ENCODE results near the gene HOXC5.

HOXC5 gene

DNA sequence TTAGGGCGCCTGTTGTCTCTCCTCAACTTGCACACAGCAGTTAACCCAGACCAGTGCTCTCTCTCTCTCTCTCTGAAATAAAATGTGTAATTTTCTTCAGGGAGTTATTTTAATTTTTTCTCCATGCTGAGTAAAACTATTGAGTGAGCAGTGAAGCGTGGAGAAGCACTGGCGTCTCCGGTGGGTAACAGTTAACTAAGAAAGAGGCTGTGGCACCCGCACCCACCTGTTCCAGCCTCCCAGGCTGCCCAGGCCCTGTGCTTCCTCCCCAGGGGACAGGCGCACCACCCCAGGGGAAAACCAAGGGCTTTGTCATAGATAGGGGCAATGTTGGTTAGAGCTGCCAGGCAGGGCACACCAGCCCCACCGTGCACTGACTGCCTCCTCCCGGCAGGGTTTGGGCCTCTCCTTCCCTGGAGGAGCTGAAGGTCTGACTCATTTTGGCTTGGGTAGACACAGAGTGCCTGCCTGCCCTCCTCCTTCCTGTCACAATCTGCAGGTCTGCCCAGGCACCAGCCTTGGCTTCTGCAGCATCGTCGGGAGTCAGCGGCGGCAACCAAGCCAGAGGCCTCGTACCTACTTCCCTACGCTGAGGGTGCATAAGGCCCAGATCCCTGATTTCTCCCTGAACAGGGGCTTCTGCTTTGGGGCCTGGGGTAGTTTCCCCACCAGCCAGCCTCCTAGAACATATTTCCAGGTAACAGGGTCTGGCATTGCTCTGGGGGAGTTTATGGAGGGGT, 3.9 kb downstream of the HOXC5 start:
- Histone ChIP-seq H3K36me3 (ENCODE audit: control insufficient read depth in 4 of 4, insufficient read depth in 4 of 4, low read length in 3 of 4) (no peaks in the 10 kb centered on the region), H3K27ac (ENCODE audit: insufficient read depth in 1 of 2, low read depth in 1 of 2, low read length in 2 of 2, poor library complexity in 1 of 2, severe bottlenecking in 2 of 2) (no peak overlapping the region), H3K27me3 (replicated peaks in 2 of 5; ENCODE audit: control insufficient read depth in 4 of 5, insufficient read depth in 5 of 5, low read length in 4 of 5) (peaks cover 26 to 100% (median 64%) of the 10 kb centered on the region in 5 experiments), H3K4me1 (ENCODE audit: control extremely low read depth in 1 of 4, control insufficient read depth in 4 of 4, insufficient read depth in 4 of 4, low read length in 3 of 4) (peaks cover 0 to 21% (median 10%) of the 10 kb centered on the region in 4 experiments), H3K4me3 (ENCODE audit: control insufficient read depth in 1 of 7, extremely low read depth in 1 of 7, insufficient read depth in 4 of 7, low read depth in 2 of 7, low read length in 6 of 7) (no peak overlapping the region), H3K9me3 (ENCODE audit: control extremely low read depth in 1 of 5, control insufficient read depth in 4 of 5, insufficient read depth in 2 of 5, low read depth in 1 of 5, low read length in 4 of 5) (peaks cover 0 to 18% (median 2%) of the 10 kb centered on the region in 5 experiments)
- CTCF ChIA-PET: interaction anchor here (0.7 to 7.3 kb wide), 4 partner anchors 30 to 165 kb away, joined by 3 to 90 read pairs (median 30); partner anchors contain the start of gene SMUG1
- POLR2A ChIA-PET: no interaction called here
- no peak for DNase-seq
- 68% methylated on average over 10 of the region's 14 CpGs for WGBS (ENCODE audit: insufficient coverage)

DNA sequence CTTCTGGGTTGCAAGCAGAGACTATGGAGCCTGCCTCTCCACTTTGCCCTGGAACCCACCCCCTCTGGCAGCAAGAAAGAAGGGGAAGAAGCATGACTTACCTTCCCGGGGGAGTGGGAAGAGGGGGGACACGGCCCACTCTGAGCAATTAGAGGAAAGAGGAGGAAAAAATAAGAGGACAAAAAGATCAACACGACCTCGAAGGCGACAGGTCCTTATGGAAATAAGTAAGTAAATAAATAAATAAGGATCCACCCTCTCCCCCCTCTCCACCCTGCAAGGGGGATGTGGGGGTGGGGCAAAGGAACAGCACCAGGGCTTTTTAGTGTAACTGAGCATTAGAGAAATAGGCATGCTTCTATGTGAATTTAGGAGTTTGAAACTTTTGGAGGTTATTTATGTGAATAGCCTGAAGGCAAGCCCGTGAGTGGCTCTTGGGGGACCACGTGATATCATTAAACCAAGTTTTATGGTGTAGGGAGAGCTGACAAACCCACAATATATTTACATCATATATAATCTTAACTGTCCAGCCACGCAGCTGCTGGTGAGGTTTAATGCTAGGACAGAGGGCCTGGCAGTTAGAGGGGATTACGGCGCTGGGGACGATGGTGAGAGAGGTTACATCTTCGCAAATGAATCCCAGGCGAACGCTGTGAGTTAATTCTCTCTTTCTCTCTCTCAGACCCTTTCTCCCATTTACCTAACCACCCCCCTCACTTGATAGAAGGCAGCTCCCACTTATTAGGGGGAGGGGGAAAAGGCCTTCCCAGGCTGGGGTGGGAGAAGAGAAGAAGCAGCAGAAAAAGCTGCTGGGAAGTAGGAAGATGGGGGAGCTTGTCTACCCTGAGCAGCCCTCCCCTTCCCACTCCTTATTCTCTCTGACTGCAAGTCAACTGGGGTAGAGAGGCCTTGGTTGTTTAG, 4.8 kb downstream of the HOXC5 start:
- Histone ChIP-seq H3K4me1 (ENCODE audit: control extremely low read depth in 1 of 4, control insufficient read depth in 4 of 4, insufficient read depth in 4 of 4, low read length in 3 of 4) (peaks cover 0 to 21% (median 10%) of the 10 kb centered on the region in 4 experiments), H3K9me3 (ENCODE audit: control extremely low read depth in 1 of 5, control insufficient read depth in 4 of 5, insufficient read depth in 2 of 5, low read depth in 1 of 5, low read length in 4 of 5) (peaks cover 0 to 13% (median 1%) of the 10 kb centered on the region in 5 experiments), H3K4me3 (ENCODE audit: control insufficient read depth in 1 of 7, extremely low read depth in 1 of 7, insufficient read depth in 4 of 7, low read depth in 2 of 7, low read length in 6 of 7) (no peak overlapping the region), H3K27me3 (replicated peaks in 2 of 5; ENCODE audit: control insufficient read depth in 4 of 5, insufficient read depth in 5 of 5, low read length in 4 of 5) (peaks cover 28 to 100% (median 64%) of the 10 kb centered on the region in 5 experiments), H3K36me3 (ENCODE audit: control insufficient read depth in 4 of 4, insufficient read depth in 4 of 4, low read length in 3 of 4) (no peaks in the 10 kb centered on the region), H3K27ac (ENCODE audit: insufficient read depth in 1 of 2, low read depth in 1 of 2, low read length in 2 of 2, poor library complexity in 1 of 2, severe bottlenecking in 2 of 2) (no peak overlapping the region)
- no peak for DNase-seq
- POLR2A ChIA-PET: no interaction called here
- WGBS (ENCODE audit: insufficient coverage): no CpG with 5 or more reads among the region's 14 CpGs
- CTCF ChIA-PET: interaction anchor here (0.8 to 2.4 kb wide), 5 partner anchors 27 to 164 kb away, joined by 3 to 8 read pairs (median 3); no protein-coding TSS in a partner anchor

DNA sequence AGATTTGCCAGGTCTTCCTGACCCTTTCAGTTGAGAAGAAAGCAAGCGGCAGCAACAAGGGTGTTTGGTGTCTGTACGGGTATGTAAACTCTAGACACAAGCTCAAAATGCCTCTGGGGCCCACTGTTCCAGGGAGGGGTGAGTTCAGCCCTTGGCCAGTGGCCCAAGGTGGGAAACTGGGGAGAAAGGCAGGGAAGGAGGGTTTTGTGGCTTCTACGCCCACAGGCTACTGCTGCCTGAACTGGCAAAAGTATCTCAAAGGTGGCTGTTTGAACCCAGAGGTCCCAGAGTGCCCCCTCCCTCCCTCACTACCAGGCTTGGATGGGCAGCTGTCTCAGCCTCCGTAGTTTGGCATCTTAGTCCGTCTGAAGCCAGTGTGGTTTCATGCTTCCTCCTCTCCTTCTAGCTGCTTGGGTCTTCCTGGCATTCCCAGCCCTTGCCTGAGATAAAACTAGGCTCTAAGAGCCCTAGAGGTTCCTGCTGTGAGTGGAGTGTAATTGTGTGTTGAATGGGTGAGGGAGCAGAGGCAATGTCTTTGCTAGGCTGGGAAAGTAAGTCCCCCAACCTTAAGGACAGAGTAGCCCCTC, 5.5 kb downstream of the HOXC5 start:
- peaks cover 0 to 14% (median 8%) of the 10 kb centered on the region in 4 experiments for H3K4me1 ChIP-seq (ENCODE audit: control extremely low read depth in 1 of 4, control insufficient read depth in 4 of 4, insufficient read depth in 4 of 4, low read length in 3 of 4)
- 80% methylated on average over 5 of the region's 5 CpGs for WGBS (ENCODE audit: insufficient coverage)
- ChIA-PET CTCF (interaction anchor here (0.8 to 2.4 kb wide), 7 partner anchors 16 to 163 kb away, joined by 3 to 8 read pairs (median 3); no protein-coding TSS in a partner anchor), POLR2A (interaction anchor here (0.5 kb wide), 1 partner anchor 59 kb away, joined by 3 read pairs; no protein-coding TSS in a partner anchor)
- H3K9me3 ChIP-seq (ENCODE audit: control extremely low read depth in 1 of 5, control insufficient read depth in 4 of 5, insufficient read depth in 2 of 5, low read depth in 1 of 5, low read length in 4 of 5): peaks cover 0 to 7% (median 0%) of the 10 kb centered on the region in 5 experiments
- H3K4me3 ChIP-seq (ENCODE audit: control insufficient read depth in 1 of 7, extremely low read depth in 1 of 7, insufficient read depth in 4 of 7, low read depth in 2 of 7, low read length in 6 of 7): no peak overlapping the region
- DNase-seq: no peak
- H3K27me3 ChIP-seq (replicated peaks in 2 of 5; ENCODE audit: control insufficient read depth in 4 of 5, insufficient read depth in 5 of 5, low read length in 4 of 5): peaks cover 29 to 100% (median 65%) of the 10 kb centered on the region in 5 experiments
- no peaks in the 10 kb centered on the region for H3K36me3 ChIP-seq (ENCODE audit: control insufficient read depth in 4 of 4, insufficient read depth in 4 of 4, low read length in 3 of 4)
- no peak overlapping the region for H3K27ac ChIP-seq (ENCODE audit: insufficient read depth in 1 of 2, low read depth in 1 of 2, low read length in 2 of 2, poor library complexity in 1 of 2, severe bottlenecking in 2 of 2)

DNA sequence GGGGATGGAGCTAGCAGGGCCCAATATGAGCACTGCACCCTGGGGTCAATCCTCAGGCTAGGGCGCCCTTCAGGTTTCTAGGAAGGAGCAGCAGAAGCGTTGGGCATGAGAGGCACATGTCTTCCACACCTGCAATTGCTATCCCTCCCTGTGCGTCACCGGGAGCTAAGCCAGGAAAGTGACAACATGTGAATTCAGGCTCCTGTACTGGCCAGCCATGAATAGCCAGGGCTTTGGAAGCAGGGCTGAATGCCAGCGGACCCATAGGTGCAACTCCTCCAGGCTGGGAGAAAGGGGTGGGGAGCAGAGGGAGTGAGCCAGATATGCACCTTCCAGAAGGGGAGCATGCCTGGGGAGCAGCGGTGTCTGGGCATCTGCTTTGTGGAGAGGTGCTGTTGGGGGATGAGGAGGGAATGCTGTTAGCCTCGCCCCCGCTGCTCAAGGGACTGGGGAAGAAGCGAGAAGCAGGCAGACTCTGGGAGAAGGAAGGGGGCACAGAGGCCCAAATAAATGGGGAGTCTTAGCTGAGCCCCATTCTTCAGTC, 6.1 kb downstream of the HOXC5 start:
- H3K27me3 ChIP-seq (replicated peaks in 2 of 5; ENCODE audit: control insufficient read depth in 4 of 5, insufficient read depth in 5 of 5, low read length in 4 of 5): peaks cover 29 to 100% (median 65%) of the 10 kb centered on the region in 5 experiments
- ChIA-PET CTCF (interaction anchor here (1.2 to 1.8 kb wide), 4 partner anchors 17 to 79 kb away, joined by 3 to 6 read pairs (median 3); no protein-coding TSS in a partner anchor), POLR2A (interaction anchor here (0.5 kb wide), 1 partner anchor 60 kb away, joined by 3 read pairs; no protein-coding TSS in a partner anchor)
- 81% methylated on average over 9 of the region's 9 CpGs for WGBS (ENCODE audit: insufficient coverage)
- DNase-seq: no peak
- no peaks in the 10 kb centered on the region for H3K36me3 ChIP-seq (ENCODE audit: control insufficient read depth in 4 of 4, insufficient read depth in 4 of 4, low read length in 3 of 4)
- H3K27ac ChIP-seq (ENCODE audit: insufficient read depth in 1 of 2, low read depth in 1 of 2, low read length in 2 of 2, poor library complexity in 1 of 2, severe bottlenecking in 2 of 2): no peak overlapping the region
- H3K9me3 ChIP-seq (ENCODE audit: control extremely low read depth in 1 of 5, control insufficient read depth in 4 of 5, insufficient read depth in 2 of 5, low read depth in 1 of 5, low read length in 4 of 5): peaks cover 0 to 4% (median 0%) of the 10 kb centered on the region in 5 experiments
- peaks cover 0 to 10% (median 5%) of the 10 kb centered on the region in 4 experiments for H3K4me1 ChIP-seq (ENCODE audit: control extremely low read depth in 1 of 4, control insufficient read depth in 4 of 4, insufficient read depth in 4 of 4, low read length in 3 of 4)
- no peak overlapping the region for H3K4me3 ChIP-seq (ENCODE audit: control insufficient read depth in 1 of 7, extremely low read depth in 1 of 7, insufficient read depth in 4 of 7, low read depth in 2 of 7, low read length in 6 of 7)

DNA sequence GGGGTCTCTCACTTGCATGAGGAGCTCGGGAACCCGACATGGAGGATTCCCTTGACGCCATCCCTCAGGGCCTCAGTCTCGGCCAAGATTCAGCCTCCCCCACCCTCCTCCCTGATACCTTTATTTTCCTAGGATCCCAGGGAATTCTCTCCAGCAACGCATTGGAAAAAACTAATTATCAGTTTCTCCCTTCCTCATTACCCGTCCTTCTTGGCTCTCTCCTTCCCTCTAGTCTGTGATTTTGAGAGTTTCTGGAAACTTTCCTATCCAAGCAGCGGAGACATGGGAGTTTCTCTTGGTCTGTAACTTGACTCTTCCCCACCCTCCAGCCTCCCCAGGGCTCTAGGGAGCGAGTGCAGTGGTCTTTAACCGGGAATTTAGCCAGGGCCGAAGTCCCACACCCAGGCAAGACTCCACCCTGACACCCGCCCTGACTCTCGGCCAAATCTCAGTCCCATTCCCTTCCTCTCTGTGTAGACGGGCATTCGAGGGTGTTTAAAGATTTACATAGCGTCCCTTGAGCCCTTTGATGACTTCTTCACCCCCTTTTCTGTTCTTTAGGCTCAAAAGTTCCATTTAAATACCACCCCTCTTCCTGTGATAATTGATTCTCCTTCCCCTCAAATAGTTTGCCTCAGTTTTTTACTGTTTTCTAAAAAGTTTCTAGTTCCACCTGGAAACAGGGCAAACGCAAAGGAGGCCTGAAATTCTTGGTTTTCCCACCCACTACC, 6.7 kb downstream of the HOXC5 start:
- Histone ChIP-seq H3K36me3 (ENCODE audit: control insufficient read depth in 4 of 4, insufficient read depth in 4 of 4, low read length in 3 of 4) (no peaks in the 10 kb centered on the region), H3K27me3 (replicated peaks in 2 of 5; ENCODE audit: control insufficient read depth in 4 of 5, insufficient read depth in 5 of 5, low read length in 4 of 5) (peaks cover 29 to 100% (median 62%) of the 10 kb centered on the region in 5 experiments), H3K4me3 (ENCODE audit: control insufficient read depth in 1 of 7, extremely low read depth in 1 of 7, insufficient read depth in 4 of 7, low read depth in 2 of 7, low read length in 6 of 7) (no peak overlapping the region), H3K4me1 (ENCODE audit: control extremely low read depth in 1 of 4, control insufficient read depth in 4 of 4, insufficient read depth in 4 of 4, low read length in 3 of 4) (peaks cover 0 to 3% (median under 1%) of the 10 kb centered on the region in 4 experiments), H3K9me3 (ENCODE audit: control extremely low read depth in 1 of 5, control insufficient read depth in 4 of 5, insufficient read depth in 2 of 5, low read depth in 1 of 5, low read length in 4 of 5) (peaks cover 0 to 4% (median 0%) of the 10 kb centered on the region in 5 experiments), H3K27ac (ENCODE audit: insufficient read depth in 1 of 2, low read depth in 1 of 2, low read length in 2 of 2, poor library complexity in 1 of 2, severe bottlenecking in 2 of 2) (no peak overlapping the region)
- 51% methylated on average over 15 of the region's 16 CpGs for WGBS (ENCODE audit: insufficient coverage)
- no peak for DNase-seq
- ChIA-PET CTCF (interaction anchor here (1.2 to 1.8 kb wide), 3 partner anchors 18 to 33 kb away, joined by 3 to 6 read pairs (median 3); no protein-coding TSS in a partner anchor), POLR2A (no interaction called here)

DNA sequence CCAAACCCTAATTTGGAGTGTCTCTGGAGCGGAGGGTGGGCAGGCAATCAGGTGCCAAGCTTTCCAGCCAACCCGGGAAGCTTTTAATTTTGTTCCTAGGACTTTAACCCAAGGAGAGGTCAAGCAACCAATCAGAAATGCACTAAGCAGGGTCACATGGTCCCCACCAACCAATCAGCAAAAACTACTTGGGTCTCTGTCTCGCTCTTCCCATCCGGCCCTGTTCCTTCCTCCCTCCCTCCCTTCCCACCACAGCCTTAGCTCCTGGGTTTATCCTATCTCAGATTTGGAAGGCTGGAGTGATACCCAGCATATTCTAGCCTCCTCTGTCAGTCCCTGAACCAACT, 7.3 kb downstream of the HOXC5 start:
- ChIA-PET POLR2A (no interaction called here), CTCF (interaction anchor here (1.2 to 1.6 kb wide), 3 partner anchors 35 to 161 kb away, joined by 4 to 5 read pairs (median 5); partner anchors contain the start of gene SMUG1)
- H3K27ac ChIP-seq (ENCODE audit: insufficient read depth in 1 of 2, low read depth in 1 of 2, low read length in 2 of 2, poor library complexity in 1 of 2, severe bottlenecking in 2 of 2): no peak overlapping the region
- H3K4me3 ChIP-seq (ENCODE audit: control insufficient read depth in 1 of 7, extremely low read depth in 1 of 7, insufficient read depth in 4 of 7, low read depth in 2 of 7, low read length in 6 of 7): no peak overlapping the region
- peaks cover 0 to 4% (median 0%) of the 10 kb centered on the region in 5 experiments for H3K9me3 ChIP-seq (ENCODE audit: control extremely low read depth in 1 of 5, control insufficient read depth in 4 of 5, insufficient read depth in 2 of 5, low read depth in 1 of 5, low read length in 4 of 5)
- peaks cover 32 to 100% (median 63%) of the 10 kb centered on the region in 5 experiments for H3K27me3 ChIP-seq (replicated peaks in 2 of 5; ENCODE audit: control insufficient read depth in 4 of 5, insufficient read depth in 5 of 5, low read length in 4 of 5)
- no peaks in the 10 kb centered on the region for H3K4me1 ChIP-seq (ENCODE audit: control extremely low read depth in 1 of 4, control insufficient read depth in 4 of 4, insufficient read depth in 4 of 4, low read length in 3 of 4)
- H3K36me3 ChIP-seq (ENCODE audit: control insufficient read depth in 4 of 4, insufficient read depth in 4 of 4, low read length in 3 of 4): no peaks in the 10 kb centered on the region
- WGBS (ENCODE audit: insufficient coverage): 80% methylated on average over 2 of the region's 4 CpGs
- no peak for DNase-seq
